ENCODE measurements around the gene DLEC1. TPM values are rescaled to one million over a fixed set of nuclear protein-coding genes. Genes with fewer than 3 reads are reported as not detected.

DLEC1 gene
- total and polyA plus RNA-seq, 9 of the 15 experiments (the other 6 are each of a cell fraction or from before 2014, with no cell fraction given), result 0.07 to 0.08 TPM; not detected in 7

GRCh38 chr3:38164643-38164951 is 125.6 kb downstream of the DLEC1 start (continued):
- TF ChIP-seq, protein P1, sequence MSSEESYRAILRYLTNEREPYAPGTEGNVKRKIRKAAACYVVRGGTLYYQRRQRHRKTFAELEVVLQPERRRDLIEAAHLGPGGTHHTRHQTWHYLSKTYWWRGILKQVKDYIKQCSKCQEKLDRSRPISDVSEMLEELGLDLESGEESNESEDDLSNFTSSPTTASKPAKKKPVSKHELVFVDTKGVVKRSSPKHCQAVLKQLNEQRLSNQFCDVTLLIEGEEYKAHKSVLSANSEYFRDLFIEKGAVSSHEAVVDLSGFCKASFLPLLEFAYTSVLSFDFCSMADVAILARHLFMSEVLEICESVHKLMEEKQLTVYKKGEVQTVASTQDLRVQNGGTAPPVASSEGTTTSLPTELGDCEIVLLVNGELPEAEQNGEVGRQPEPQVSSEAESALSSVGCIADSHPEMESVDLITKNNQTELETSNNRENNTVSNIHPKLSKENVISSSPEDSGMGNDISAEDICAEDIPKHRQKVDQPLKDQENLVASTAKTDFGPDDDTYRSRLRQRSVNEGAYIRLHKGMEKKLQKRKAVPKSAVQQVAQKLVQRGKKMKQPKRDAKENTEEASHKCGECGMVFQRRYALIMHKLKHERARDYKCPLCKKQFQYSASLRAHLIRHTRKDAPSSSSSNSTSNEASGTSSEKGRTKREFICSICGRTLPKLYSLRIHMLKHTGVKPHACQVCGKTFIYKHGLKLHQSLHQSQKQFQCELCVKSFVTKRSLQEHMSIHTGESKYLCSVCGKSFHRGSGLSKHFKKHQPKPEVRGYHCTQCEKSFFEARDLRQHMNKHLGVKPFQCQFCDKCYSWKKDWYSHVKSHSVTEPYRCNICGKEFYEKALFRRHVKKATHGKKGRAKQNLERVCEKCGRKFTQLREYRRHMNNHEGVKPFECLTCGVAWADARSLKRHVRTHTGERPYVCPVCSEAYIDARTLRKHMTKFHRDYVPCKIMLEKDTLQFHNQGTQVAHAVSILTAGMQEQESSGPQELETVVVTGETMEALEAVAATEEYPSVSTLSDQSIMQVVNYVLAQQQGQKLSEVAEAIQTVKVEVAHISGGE (CRISPR knock-in tag; IDR thresholded peaks at IDR 0.05), result no peak
- no peak for TF ChIP-seq ASH1L (IDR thresholded peaks at IDR 0.05; ENCODE audit: borderline replicate concordance, low read depth, partially characterized antibody)
- TF ChIP-seq POLR2AphosphoS5 (IDR thresholded peaks at IDR 0.05; ENCODE audit: control insufficient read depth, insufficient read depth, low read depth, low read length), result peak; percentile 35
- no peak for TF ChIP-seq RBM15 (IDR thresholded peaks at IDR 0.05; ENCODE audit: insufficient read depth, low read length)
- TF ChIP-seq CSDE1 (IDR thresholded peaks at IDR 0.05), result no peak
- TF ChIP-seq DNMT1 (IDR thresholded peaks at IDR 0.05), result no peak
- TF ChIP-seq, protein P2, sequence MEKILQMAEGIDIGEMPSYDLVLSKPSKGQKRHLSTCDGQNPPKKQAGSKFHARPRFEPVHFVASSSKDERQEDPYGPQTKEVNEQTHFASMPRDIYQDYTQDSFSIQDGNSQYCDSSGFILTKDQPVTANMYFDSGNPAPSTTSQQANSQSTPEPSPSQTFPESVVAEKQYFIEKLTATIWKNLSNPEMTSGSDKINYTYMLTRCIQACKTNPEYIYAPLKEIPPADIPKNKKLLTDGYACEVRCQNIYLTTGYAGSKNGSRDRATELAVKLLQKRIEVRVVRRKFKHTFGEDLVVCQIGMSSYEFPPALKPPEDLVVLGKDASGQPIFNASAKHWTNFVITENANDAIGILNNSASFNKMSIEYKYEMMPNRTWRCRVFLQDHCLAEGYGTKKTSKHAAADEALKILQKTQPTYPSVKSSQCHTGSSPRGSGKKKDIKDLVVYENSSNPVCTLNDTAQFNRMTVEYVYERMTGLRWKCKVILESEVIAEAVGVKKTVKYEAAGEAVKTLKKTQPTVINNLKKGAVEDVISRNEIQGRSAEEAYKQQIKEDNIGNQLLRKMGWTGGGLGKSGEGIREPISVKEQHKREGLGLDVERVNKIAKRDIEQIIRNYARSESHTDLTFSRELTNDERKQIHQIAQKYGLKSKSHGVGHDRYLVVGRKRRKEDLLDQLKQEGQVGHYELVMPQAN (IDR thresholded peaks at IDR 0.05; ENCODE audit: borderline replicate concordance), result no peak
- TF ChIP-seq, protein P3, sequence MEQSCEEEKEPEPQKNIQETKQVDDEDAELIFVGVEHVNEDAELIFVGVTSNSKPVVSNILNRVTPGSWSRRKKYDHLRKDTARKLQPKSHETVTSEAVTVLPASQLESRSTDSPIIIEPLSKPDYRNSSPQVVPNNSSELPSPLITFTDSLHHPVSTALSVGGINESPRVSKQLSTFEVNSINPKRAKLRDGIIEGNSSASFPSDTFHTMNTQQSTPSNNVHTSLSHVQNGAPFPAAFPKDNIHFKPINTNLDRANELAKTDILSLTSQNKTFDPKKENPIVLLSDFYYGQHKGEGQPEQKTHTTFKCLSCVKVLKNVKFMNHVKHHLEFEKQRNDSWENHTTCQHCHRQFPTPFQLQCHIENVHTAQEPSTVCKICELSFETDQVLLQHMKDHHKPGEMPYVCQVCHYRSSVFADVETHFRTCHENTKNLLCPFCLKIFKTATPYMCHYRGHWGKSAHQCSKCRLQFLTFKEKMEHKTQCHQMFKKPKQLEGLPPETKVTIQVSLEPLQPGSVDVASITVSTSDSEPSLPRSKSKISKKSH (CRISPR knock-in tag; IDR thresholded peaks at IDR 0.05), result no peak
- 0 out of 4 replicates have a peak, but pooled peaks of 1 of the 2 experiments have one; percentile 15 for TF ChIP-seq FOXA3 (CRISPR knock-in tag; conservative IDR thresholded peaks at IDR 0.05 in 1 of 2, IDR thresholded peaks at IDR 0.05 in 1 of 2)
- TF ChIP-seq, protein P4, sequence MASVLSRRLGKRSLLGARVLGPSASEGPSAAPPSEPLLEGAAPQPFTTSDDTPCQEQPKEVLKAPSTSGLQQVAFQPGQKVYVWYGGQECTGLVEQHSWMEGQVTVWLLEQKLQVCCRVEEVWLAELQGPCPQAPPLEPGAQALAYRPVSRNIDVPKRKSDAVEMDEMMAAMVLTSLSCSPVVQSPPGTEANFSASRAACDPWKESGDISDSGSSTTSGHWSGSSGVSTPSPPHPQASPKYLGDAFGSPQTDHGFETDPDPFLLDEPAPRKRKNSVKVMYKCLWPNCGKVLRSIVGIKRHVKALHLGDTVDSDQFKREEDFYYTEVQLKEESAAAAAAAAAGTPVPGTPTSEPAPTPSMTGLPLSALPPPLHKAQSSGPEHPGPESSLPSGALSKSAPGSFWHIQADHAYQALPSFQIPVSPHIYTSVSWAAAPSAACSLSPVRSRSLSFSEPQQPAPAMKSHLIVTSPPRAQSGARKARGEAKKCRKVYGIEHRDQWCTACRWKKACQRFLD (CRISPR knock-in tag; IDR thresholded peaks at IDR 0.05), result peak; percentile 32; the same call in 1 of the 2 replicates
- TF ChIP-seq SAFB (IDR thresholded peaks at IDR 0.05; ENCODE audit: borderline replicate concordance, low read depth, low read length), result no peak
- no peak for TF ChIP-seq ZNF57 (CRISPR knock-in tag; IDR thresholded peaks at IDR 0.05)
- TF ChIP-seq TEAD4 (IDR thresholded peaks at IDR 0.05; ENCODE audit: low read length), result no peak
- no peak for TF ChIP-seq TEAD4 (CRISPR knock-in tag; IDR thresholded peaks at IDR 0.05; ENCODE audit: borderline replicate concordance)
- 0 out of 2 replicates have a peak, but pooled peaks have one; percentile 66 for TF ChIP-seq MYNN (IDR thresholded peaks at IDR 0.05)
- no peak for TF ChIP-seq MYNN (CRISPR knock-in tag; IDR thresholded peaks at IDR 0.05)
- 0 out of 2 replicates have a peak, but pooled peaks have one; percentile 17 for TF ChIP-seq ZBED1 (IDR thresholded peaks at IDR 0.05)
- 0 out of 2 replicates have a peak, but pooled peaks have one; percentile 22 for TF ChIP-seq NFATC3 (IDR thresholded peaks at IDR 0.05)
- no peak for TF ChIP-seq MAX (CRISPR knock-in tag; IDR thresholded peaks at IDR 0.05)
- TF ChIP-seq KLF13 (tag; IDR thresholded peaks at IDR 0.05; ENCODE audit: borderline replicate concordance, low read depth), result no peak
- TF ChIP-seq CHD1 (IDR thresholded peaks at IDR 0.05; ENCODE audit: low read length), result no peak
